Measurements from ENCODE around the gene KCNH1. TPM values are rescaled to one million over a fixed set of nuclear protein-coding genes. Genes with fewer than 3 reads are reported as not detected.

The KCNH1 gene
- total and polyA plus RNA-seq, 2 experiments from 2014 or later = 0.71 to 1.8 TPM

DNA sequence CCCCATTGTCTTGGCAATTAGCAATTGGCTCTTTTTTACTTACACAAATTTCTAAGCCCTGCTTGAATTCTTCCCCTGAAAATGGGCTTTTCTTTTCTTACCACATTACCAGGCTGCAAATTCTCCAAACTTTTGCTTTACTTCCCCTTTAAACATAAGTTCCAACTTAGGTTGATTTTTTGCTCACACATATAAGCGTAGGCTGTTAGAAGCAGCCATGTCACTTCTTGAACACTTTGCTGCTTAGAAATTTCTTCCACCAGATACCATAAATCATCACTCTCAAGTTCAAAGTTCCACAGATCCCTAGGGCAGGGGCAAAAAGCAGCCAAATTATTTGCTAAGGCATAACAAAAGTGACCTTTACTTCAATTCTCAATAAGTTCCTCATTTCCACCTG lies 35.4 kb upstream of the KCNH1 start:
- H3K9me3 ChIP-seq (ENCODE audit: low read depth) = no peaks in the 10 kb centered on the region
- H3K79me2 ChIP-seq (ENCODE audit: insufficient read depth) = no peaks in the 10 kb centered on the region
- 13 to 18% methylated on average over 1 of the region's 1 CpG for WGBS, 2 experiments (ENCODE audit: low coverage in 1 of 2, low lambda C conversion rate in 2 of 2, missing lambda C conversion rate in 2 of 2)
- no peaks in the 10 kb centered on the region for H3K27me3 ChIP-seq (replicated peaks; ENCODE audit: insufficient read depth)
- no peaks in the 10 kb centered on the region for H3K36me3 ChIP-seq (ENCODE audit: low read depth)
- H3K9me2 ChIP-seq (ENCODE audit: insufficient read depth) = no peaks in the 10 kb centered on the region
- no peaks in the 10 kb centered on the region for H3K4me1 ChIP-seq (ENCODE audit: insufficient read depth)
- H4K20me1 ChIP-seq (ENCODE audit: insufficient read depth) = no peaks in the 10 kb centered on the region
- DNase-seq = no peak
- in situ Hi-C loops (cut with MboI) = no loop called here
- H3K27ac ChIP-seq = no peak overlapping the region
- no peak overlapping the region for H3K4me3 ChIP-seq
- TF ChIP-seq EZH2 (IDR thresholded peaks at IDR 0.05; ENCODE audit: insufficient read depth, poor library complexity, severe bottlenecking) (no peak), EZH2phosphoT487 (IDR thresholded peaks at IDR 0.05; ENCODE audit: insufficient read depth, low read depth) (no peak)
- H3K9ac ChIP-seq = no peak overlapping the region
- no peaks in the 10 kb centered on the region for H3F3A ChIP-seq (ENCODE audit: insufficient read depth)
- H3K4me2 ChIP-seq (ENCODE audit: unreplicated experiment) = no peak overlapping the region
- no peak overlapping the region for H2AFZ ChIP-seq

DNA sequence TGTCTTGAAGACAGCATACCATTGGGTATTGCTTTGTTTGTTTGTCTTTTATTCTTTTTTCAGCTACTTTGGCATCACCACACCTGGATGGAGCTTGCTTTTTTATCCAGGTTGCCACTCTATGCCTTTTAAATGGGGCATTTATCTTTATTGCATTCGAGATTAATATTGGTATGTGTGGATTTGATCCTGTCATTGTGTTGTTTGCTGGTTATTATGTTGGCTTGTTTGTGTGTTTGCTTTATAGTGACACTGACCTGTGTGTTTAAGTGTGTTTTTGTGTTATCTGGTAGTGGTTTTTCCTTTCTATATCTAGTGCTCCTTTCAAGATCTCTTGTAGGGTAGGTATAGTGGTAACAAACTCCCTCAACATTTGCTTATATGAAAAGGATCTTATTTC lies 24.9 kb upstream of the KCNH1 start:
- no peak overlapping the region for H3K27ac ChIP-seq
- in situ Hi-C loops (cut with MboI) = no loop called here
- DNase-seq = no peak
- H3K4me3 ChIP-seq = no peak overlapping the region
- no peaks in the 10 kb centered on the region for H3F3A ChIP-seq (ENCODE audit: insufficient read depth)
- H3K79me2 ChIP-seq (ENCODE audit: insufficient read depth) = no peaks in the 10 kb centered on the region
- no peaks in the 10 kb centered on the region for H3K9me3 ChIP-seq (ENCODE audit: low read depth)
- TF ChIP-seq EZH2phosphoT487 (IDR thresholded peaks at IDR 0.05; ENCODE audit: insufficient read depth, low read depth) (no peak), EZH2 (IDR thresholded peaks at IDR 0.05; ENCODE audit: insufficient read depth, poor library complexity, severe bottlenecking) (no peak)
- H3K9ac ChIP-seq = no peak overlapping the region
- 32 to 35% methylated on average over 1 of the region's 1 CpG for WGBS, 2 experiments (ENCODE audit: low coverage in 1 of 2, low lambda C conversion rate in 2 of 2, missing lambda C conversion rate in 2 of 2)
- H2AFZ ChIP-seq = no peak overlapping the region
- H3K36me3 ChIP-seq (ENCODE audit: low read depth) = no peaks in the 10 kb centered on the region
- no peaks in the 10 kb centered on the region for H4K20me1 ChIP-seq (ENCODE audit: insufficient read depth)
- H3K9me2 ChIP-seq (ENCODE audit: insufficient read depth) = no peaks in the 10 kb centered on the region
- no peaks in the 10 kb centered on the region for H3K27me3 ChIP-seq (replicated peaks; ENCODE audit: insufficient read depth)
- no peaks in the 10 kb centered on the region for H3K4me1 ChIP-seq (ENCODE audit: insufficient read depth)
- H3K4me2 ChIP-seq (ENCODE audit: unreplicated experiment) = no peak overlapping the region

DNA sequence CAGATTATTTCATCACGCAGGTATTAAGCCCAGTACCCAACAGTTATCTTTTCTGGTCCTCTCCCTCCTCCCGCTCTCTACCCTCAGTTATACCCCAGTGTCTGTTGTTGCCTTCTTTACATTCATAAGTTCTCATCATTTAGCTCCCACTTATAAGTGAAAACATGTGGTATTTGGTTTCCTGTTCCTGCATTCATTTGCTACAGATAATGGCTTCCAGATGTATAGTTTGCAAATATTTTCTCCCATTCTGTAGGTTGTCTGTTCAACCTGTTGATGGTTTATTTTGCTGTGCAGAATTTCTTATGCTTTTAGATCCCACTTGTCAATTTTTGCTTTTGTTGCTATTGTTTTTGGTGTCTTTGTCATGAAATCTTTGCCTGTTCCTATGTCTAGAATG lies 21.1 kb upstream of the KCNH1 start:
- no peak overlapping the region for H3K4me3 ChIP-seq
- no peaks in the 10 kb centered on the region for H3F3A ChIP-seq (ENCODE audit: insufficient read depth)
- no peaks in the 10 kb centered on the region for H3K4me1 ChIP-seq (ENCODE audit: insufficient read depth)
- H3K9ac ChIP-seq = no peak overlapping the region
- no peaks in the 10 kb centered on the region for H3K27me3 ChIP-seq (replicated peaks; ENCODE audit: insufficient read depth)
- WGBS, 2 experiments (ENCODE audit: low coverage in 1 of 2, low lambda C conversion rate in 2 of 2, missing lambda C conversion rate in 2 of 2) = 0 to 3% methylated on average over 2 of the region's 2 CpGs
- H3K9me3 ChIP-seq (ENCODE audit: low read depth) = no peaks in the 10 kb centered on the region
- H4K20me1 ChIP-seq (ENCODE audit: insufficient read depth) = no peaks in the 10 kb centered on the region
- H3K4me2 ChIP-seq (ENCODE audit: unreplicated experiment) = no peak overlapping the region
- H3K36me3 ChIP-seq (ENCODE audit: low read depth) = no peaks in the 10 kb centered on the region
- TF ChIP-seq EZH2phosphoT487 (IDR thresholded peaks at IDR 0.05; ENCODE audit: insufficient read depth, low read depth) (no peak), EZH2 (IDR thresholded peaks at IDR 0.05; ENCODE audit: insufficient read depth, poor library complexity, severe bottlenecking) (no peak)
- no peaks in the 10 kb centered on the region for H3K79me2 ChIP-seq (ENCODE audit: insufficient read depth)
- H3K27ac ChIP-seq = no peak overlapping the region
- H2AFZ ChIP-seq = no peak overlapping the region
- no peak for DNase-seq
- in situ Hi-C loops (cut with MboI) = no loop called here
- no peaks in the 10 kb centered on the region for H3K9me2 ChIP-seq (ENCODE audit: insufficient read depth)

DNA sequence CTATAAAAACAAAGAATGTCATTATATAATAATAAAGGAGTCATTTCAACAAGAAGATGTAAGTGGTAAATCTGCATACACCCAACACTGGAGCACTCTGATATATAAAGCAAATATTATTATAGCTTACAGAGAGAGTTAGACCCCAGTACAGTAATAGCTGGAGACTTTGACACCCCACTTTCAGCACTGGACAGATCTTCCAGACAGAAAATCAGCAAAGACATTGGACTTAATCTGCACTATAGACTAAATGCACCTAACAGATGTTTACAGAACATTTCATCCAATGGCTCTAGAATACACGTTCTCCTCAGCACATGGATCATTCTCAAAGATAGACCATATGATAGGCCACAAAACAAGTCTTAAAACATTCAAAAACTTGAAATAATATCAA lies 20.0 kb upstream of the KCNH1 start:
- no peaks in the 10 kb centered on the region for H3K4me1 ChIP-seq (ENCODE audit: insufficient read depth)
- H3F3A ChIP-seq (ENCODE audit: insufficient read depth) = no peaks in the 10 kb centered on the region
- no peaks in the 10 kb centered on the region for H3K79me2 ChIP-seq (ENCODE audit: insufficient read depth)
- H2AFZ ChIP-seq = no peak overlapping the region
- in situ Hi-C loops (cut with MboI) = no loop called here
- DNase-seq = no peak
- no peaks in the 10 kb centered on the region for H3K9me3 ChIP-seq (ENCODE audit: low read depth)
- H4K20me1 ChIP-seq (ENCODE audit: insufficient read depth) = no peaks in the 10 kb centered on the region
- no peaks in the 10 kb centered on the region for H3K27me3 ChIP-seq (replicated peaks; ENCODE audit: insufficient read depth)
- H3K27ac ChIP-seq = no peak overlapping the region
- no peak overlapping the region for H3K4me2 ChIP-seq (ENCODE audit: unreplicated experiment)
- WGBS, 2 experiments (ENCODE audit: low coverage in 1 of 2, low lambda C conversion rate in 2 of 2, missing lambda C conversion rate in 2 of 2) = 0 to 3% methylated on average over 1 of the region's 1 CpG
- no peaks in the 10 kb centered on the region for H3K9me2 ChIP-seq (ENCODE audit: insufficient read depth)
- no peak for TF ChIP-seq EZH2phosphoT487 (IDR thresholded peaks at IDR 0.05; ENCODE audit: insufficient read depth, low read depth)
- H3K4me3 ChIP-seq = no peak overlapping the region
- no peaks in the 10 kb centered on the region for H3K36me3 ChIP-seq (ENCODE audit: low read depth)
- H3K9ac ChIP-seq = no peak overlapping the region

DNA sequence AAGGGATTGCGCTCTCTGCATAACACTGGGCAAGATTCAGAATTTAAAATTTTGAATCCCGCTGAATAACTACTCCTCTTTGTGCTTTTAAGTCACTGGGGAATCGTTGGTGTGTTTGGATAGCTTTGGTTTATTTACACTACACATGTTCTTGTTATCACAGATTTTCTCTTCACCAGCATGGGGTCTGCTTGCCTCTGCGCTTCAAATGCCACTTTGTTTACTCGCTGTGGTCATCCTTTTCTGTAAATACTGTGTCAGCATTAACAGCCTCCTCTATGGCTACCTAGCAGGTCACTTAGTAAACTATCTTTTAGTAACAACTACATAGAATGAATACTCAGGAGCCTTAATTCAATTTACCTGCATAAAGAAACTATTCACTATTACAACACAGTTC lies 14.4 kb upstream of the KCNH1 start:
- WGBS, 2 experiments (ENCODE audit: low coverage in 1 of 2, low lambda C conversion rate in 2 of 2, missing lambda C conversion rate in 2 of 2) = 41 to 46% methylated on average over 5 of the region's 5 CpGs
- H3K9ac ChIP-seq = no peak overlapping the region
- TF ChIP-seq EZH2phosphoT487 (IDR thresholded peaks at IDR 0.05; ENCODE audit: insufficient read depth, low read depth) (no peak), EZH2 (IDR thresholded peaks at IDR 0.05; ENCODE audit: insufficient read depth, poor library complexity, severe bottlenecking) (no peak)
- H3K79me2 ChIP-seq (ENCODE audit: insufficient read depth) = no peaks in the 10 kb centered on the region
- no peak overlapping the region for H3K27ac ChIP-seq
- H3K4me1 ChIP-seq (ENCODE audit: insufficient read depth) = no peaks in the 10 kb centered on the region
- no peaks in the 10 kb centered on the region for H3K36me3 ChIP-seq (ENCODE audit: low read depth)
- H3K4me2 ChIP-seq (ENCODE audit: unreplicated experiment) = no peak overlapping the region
- no peaks in the 10 kb centered on the region for H3K27me3 ChIP-seq (replicated peaks; ENCODE audit: insufficient read depth)
- in situ Hi-C loops (cut with MboI) = no loop called here
- H4K20me1 ChIP-seq (ENCODE audit: insufficient read depth) = no peaks in the 10 kb centered on the region
- no peaks in the 10 kb centered on the region for H3K9me3 ChIP-seq (ENCODE audit: low read depth)
- no peaks in the 10 kb centered on the region for H3F3A ChIP-seq (ENCODE audit: insufficient read depth)
- no peak overlapping the region for H3K4me3 ChIP-seq
- no peaks in the 10 kb centered on the region for H3K9me2 ChIP-seq (ENCODE audit: insufficient read depth)
- no peak for DNase-seq
- no peak overlapping the region for H2AFZ ChIP-seq

All from GM23248 (cell line).